MG63 (cell line): Measurements from ENCODE around the gene PCDHGC5. TPM values are rescaled to one million over a fixed set of nuclear protein-coding genes. Genes with fewer than 3 reads are reported as not detected.
A peak's percentile ranks its signal among the peaks of the same experiment; 100 is the strongest.

ENCODE experiments used
- DNase-seq: peaks from one replicate; pipeline ENCODE4 v3.0.0-alpha.2; 2020
- H3K27me3 ChIP-seq: fragments of 250-450 bp; sonication (Bioruptor Pico); 2 replicates; pipeline ENCODE4 v1.5.1; 2020; ENCODE audit warnings: mild to moderate bottlenecking, moderate library complexity
- H3K36me3 ChIP-seq: fragments of 250-450 bp; sonication (Bioruptor Pico); 2 replicates; pipeline ENCODE4 v1.5.1; 2020; ENCODE audit warnings: mild to moderate bottlenecking, moderate library complexity
- H3K4me3 ChIP-seq: fragments of 250-450 bp; sonication (Bioruptor Pico); 2 replicates; pipeline ENCODE4 v1.5.1; 2020; ENCODE audit warnings: mild to moderate bottlenecking, moderate library complexity
- H3K9me3 ChIP-seq: fragments of 250-450 bp; sonication (Bioruptor Pico); 2 replicates; pipeline ENCODE4 v1.5.1; 2020; ENCODE audit warnings: mild to moderate bottlenecking, moderate library complexity
- total RNA-seq: library from RNA; depleted of rRNA; stranded (reverse); fragments of >200 nt; shearing (Covaris generic); gene quantifications from 2 replicates; pipeline ENCODE4 v1.2.3, GENCODE V29; 2014; ENCODE audit warnings: low replicate concordance

PCDHGC5 gene
- total RNA-seq, 1 experiment from 2014 or later, result 0.46 TPM

GRCh38 chr5:141517312-141517711 lies 28.4 kb downstream of the PCDHGC5 start:
- Histone ChIP-seq H3K36me3 (peaks cover 73% of the 10 kb centered on the region), H3K9me3 (0 out of 2 replicates have a peak, but pooled peaks cover 3% of the 10 kb centered on the region), H3K4me3 (no peak overlapping the region), H3K27me3 (no peaks in the 10 kb centered on the region)
- DNase-seq, result no peak

DNA sequence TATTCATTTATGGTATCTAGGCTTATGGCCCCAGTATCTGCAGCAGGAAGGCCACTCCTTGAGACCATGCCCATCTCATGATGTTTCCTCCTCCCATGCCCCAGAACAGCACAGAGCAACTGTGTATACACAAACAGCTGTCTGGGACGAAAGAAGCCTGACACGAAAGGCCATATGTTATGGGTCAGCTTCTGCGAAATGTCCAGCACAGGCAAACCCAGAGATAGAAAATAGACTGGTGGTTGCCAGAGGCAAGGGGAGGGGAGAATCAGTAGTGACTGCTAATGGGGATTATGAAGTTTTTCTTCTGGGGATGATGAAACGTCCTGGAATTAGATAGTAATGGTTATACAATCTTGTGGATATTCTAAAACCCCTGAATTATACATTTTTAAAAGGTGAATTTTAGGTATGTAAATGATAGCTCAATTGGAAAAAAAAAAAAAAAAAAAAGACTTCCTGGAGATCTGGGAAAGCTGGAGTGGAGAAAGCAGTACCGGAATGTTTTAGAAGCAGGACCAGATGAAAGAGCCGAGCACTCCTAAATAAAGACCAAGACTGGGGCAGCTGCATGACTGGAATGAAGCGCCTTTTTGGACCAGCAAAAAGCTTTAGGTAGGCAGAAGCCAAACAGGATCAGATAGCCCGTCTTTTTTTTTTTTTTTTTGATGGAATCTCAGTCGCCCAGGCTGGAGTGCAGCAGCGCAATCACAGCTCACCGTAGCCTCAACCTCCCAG lies 29.2 kb downstream of the PCDHGC5 start:
- Histone ChIP-seq H3K9me3 (0 out of 2 replicates have a peak, but pooled peaks cover 3% of the 10 kb centered on the region), H3K4me3 (no peak overlapping the region), H3K27me3 (no peaks in the 10 kb centered on the region), H3K36me3 (peaks cover 71% of the 10 kb centered on the region)
- DNase-seq, result peak; percentile 55

DNA sequence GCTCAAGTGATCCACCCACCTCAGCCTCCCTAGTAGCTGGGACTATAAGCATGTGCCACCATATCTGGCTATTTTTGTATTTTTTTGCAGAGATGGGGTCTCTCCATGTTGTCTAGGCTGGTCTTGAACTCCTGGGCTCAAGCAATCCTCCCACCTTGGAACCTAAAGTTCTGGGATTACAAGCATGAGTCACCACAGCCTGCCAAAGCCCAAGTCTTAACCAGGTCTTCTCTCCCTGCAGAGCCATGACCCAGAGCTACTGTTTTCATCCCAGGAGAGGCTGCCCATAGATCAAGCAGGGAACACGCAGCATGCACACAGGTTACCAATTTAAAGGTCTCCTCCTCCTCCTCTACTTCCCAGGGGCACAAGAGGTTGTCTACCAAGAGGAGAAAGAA lies 29.7 kb downstream of the PCDHGC5 start:
- DNase-seq, result peak; percentile 56
- Histone ChIP-seq H3K36me3 (peaks cover 71% of the 10 kb centered on the region), H3K9me3 (0 out of 2 replicates have a peak, but pooled peaks cover 3% of the 10 kb centered on the region), H3K4me3 (no peak overlapping the region), H3K27me3 (no peaks in the 10 kb centered on the region)

- no peak overlapping the region for H3K4me3 ChIP-seq
- peak; percentile 43 for DNase-seq
- H3K36me3 ChIP-seq, result peaks cover 80% of the 10 kb centered on the region
- H3K9me3 ChIP-seq, result 0 out of 2 replicates have a peak, but pooled peaks cover 3% of the 10 kb centered on the region
- H3K27me3 ChIP-seq, result no peaks in the 10 kb centered on the region
Observed at GRCh38 chr5:141519605-141520565, 31.0 kb downstream of the PCDHGC5 start.

- H3K4me3 ChIP-seq, result no peak overlapping the region
- peaks cover 82% of the 10 kb centered on the region for H3K36me3 ChIP-seq
- 0 out of 2 replicates have a peak, but pooled peaks cover 3% of the 10 kb centered on the region for H3K9me3 ChIP-seq
- H3K27me3 ChIP-seq, result no peaks in the 10 kb centered on the region
- peak; percentile 89 for DNase-seq
Observed at GRCh38 chr5:141521244-141521781, 32.4 kb downstream of the PCDHGC5 start.

GRCh38 chr5:141522301-141522700 lies 33.4 kb downstream of the PCDHGC5 start:
- no peak for DNase-seq
- H3K9me3 ChIP-seq, result 0 out of 2 replicates have a peak, but pooled peaks cover 3% of the 10 kb centered on the region
- no peak overlapping the region for H3K4me3 ChIP-seq
- H3K27me3 ChIP-seq, result no peaks in the 10 kb centered on the region
- H3K36me3 ChIP-seq, result peaks cover 82% of the 10 kb centered on the region

GRCh38 chr5:141523991-141524390 lies 35.1 kb downstream of the PCDHGC5 start:
- Histone ChIP-seq H3K9me3 (0 out of 2 replicates have a peak, but pooled peaks cover 3% of the 10 kb centered on the region), H3K4me3 (no peak overlapping the region), H3K27me3 (no peaks in the 10 kb centered on the region), H3K36me3 (peaks cover 83% of the 10 kb centered on the region)
- no peak for DNase-seq

- Histone ChIP-seq H3K4me3 (no peak overlapping the region), H3K9me3 (0 out of 2 replicates have a peak, but pooled peaks cover 3% of the 10 kb centered on the region), H3K36me3 (peaks cover 81% of the 10 kb centered on the region), H3K27me3 (no peaks in the 10 kb centered on the region)
- DNase-seq, result peak; percentile 87
Observed at GRCh38 chr5:141524604-141525597, 36.0 kb downstream of the PCDHGC5 start.

DNA sequence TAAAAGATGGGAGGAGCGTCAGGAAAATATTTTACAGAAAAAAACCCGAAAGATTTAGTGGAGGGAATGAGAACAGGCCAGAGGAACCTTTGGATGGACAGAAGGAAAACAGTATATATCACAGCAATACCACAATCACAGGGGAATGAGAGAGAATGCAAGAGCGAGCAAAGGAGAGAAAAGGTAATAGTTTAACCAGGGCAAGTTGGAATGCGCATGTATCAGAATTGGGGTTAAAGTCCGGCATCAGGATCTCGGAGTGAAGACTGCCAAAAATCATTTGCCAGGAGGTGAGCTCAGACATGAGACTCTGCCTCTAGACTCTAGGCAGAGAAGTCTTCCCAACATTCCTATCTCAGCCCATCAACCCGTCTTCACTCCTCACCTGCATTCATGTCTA lies 36.8 kb downstream of the PCDHGC5 start:
- H3K27me3 ChIP-seq, result no peaks in the 10 kb centered on the region
- H3K4me3 ChIP-seq, result no peak overlapping the region
- peaks cover 79% of the 10 kb centered on the region for H3K36me3 ChIP-seq
- DNase-seq, result no peak
- H3K9me3 ChIP-seq, result no peaks in the 10 kb centered on the region

- no peak for DNase-seq
- Histone ChIP-seq H3K9me3 (no peaks in the 10 kb centered on the region), H3K4me3 (no peak overlapping the region), H3K27me3 (no peaks in the 10 kb centered on the region), H3K36me3 (peaks cover 83% of the 10 kb centered on the region)
Observed at GRCh38 chr5:141527426-141527825, 38.5 kb downstream of the PCDHGC5 start.

DNA sequence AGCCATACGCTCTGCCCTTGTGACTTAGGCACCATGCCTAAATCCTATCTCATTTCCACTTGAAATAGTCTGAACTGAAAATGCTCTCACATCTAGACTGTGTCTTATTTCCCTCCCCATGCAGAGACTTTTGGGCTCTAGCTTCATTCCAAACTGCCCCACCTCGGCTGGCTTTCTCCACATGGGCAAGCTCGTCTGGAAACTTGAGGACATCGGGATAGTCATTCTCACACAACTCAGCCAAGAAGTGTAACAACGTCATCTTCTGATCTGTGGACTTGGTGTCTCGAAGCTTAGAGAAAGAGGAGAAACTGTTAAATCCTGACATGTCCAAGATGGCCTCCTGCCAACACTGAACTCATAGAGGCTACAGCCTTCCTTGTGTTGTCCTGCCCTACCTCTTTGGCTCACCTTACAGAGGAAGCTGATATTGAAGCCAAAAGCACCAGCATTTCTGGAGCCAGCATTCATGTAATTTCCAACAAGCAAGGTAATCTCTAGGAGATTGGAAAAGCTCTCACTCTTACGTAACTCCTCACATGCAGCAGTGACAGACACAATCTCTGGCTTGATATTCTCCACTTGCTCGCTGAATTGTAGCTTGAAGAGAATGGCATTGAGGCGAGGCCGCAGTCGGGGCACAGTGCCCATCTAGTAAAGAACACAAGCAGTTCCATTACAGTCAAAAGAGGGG lies 39.6 kb downstream of the PCDHGC5 start:
- H3K9me3 ChIP-seq, result no peaks in the 10 kb centered on the region
- H3K27me3 ChIP-seq, result no peaks in the 10 kb centered on the region
- H3K36me3 ChIP-seq, result peaks cover 84% of the 10 kb centered on the region
- no peak overlapping the region for H3K4me3 ChIP-seq
- DNase-seq, result no peak

DNA sequence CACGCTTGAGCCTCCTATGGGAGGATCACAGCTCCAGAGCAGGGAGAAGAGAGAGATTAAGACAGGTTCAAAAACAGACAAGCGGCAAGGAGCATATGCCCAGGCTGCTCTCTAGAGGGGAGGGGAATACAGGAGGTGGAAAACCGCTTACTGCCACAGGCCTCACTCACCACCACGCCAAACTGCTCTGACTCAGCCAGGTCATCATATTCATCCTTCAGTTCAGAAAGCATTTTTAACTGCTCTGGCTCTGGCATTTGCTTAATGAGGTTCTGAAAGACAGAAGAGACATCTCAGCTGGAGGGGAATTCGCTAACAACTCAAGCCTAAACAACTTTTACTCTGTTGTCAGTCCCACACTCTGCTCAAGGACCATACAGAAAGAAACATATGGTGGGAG lies 40.1 kb downstream of the PCDHGC5 start:
- DNase-seq, result peak; percentile 70
- Histone ChIP-seq H3K27me3 (no peaks in the 10 kb centered on the region), H3K4me3 (no peak overlapping the region), H3K9me3 (no peaks in the 10 kb centered on the region), H3K36me3 (peaks cover 81% of the 10 kb centered on the region)

- H3K9me3 ChIP-seq, result no peaks in the 10 kb centered on the region
- H3K36me3 ChIP-seq, result peaks cover 82% of the 10 kb centered on the region
- no peak overlapping the region for H3K4me3 ChIP-seq
- DNase-seq, result no peak
- no peaks in the 10 kb centered on the region for H3K27me3 ChIP-seq
Observed at GRCh38 chr5:141529873-141530272, 41.0 kb downstream of the PCDHGC5 start.

DNA sequence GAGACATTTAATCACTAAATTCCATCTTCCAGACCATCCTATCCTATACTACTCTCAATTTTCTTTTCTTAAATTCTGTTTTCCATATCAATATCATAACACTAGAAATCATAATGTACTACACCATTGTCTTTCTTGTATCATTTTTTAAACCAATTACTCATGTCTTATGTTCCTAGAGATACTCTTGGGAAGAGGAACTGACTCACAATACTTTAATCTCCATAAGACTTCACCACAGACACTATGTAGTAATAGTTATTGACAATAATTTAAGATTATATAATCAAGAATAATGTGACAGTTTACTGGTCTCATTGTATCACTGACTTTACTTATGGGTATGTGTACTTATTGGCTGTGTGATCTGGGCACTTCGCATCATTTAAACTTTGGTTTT lies 43.8 kb downstream of the PCDHGC5 start:
- no peaks in the 10 kb centered on the region for H3K9me3 ChIP-seq
- peaks cover 67% of the 10 kb centered on the region for H3K36me3 ChIP-seq
- no peak overlapping the region for H3K4me3 ChIP-seq
- H3K27me3 ChIP-seq, result no peaks in the 10 kb centered on the region
- no peak for DNase-seq

DNA sequence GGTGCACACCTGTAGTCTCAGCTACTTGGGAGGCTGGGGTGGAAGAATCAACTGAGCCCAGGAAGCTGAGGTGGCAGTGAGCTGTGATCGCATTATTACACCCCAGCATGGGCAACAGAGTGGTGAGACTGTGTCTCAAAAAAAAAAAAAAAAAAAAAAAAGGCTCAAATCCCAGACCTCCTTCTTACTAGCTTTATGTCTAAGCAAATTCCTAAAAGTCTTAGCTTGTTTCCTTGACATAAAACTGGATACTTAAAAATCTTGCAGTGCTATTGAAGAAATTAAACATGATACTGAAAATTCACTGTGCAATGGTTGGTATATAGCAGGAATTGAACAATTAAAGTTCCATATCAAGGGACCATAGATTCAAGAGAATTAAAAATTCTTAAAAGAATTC lies 45.0 kb downstream of the PCDHGC5 start:
- peaks cover 60% of the 10 kb centered on the region for H3K36me3 ChIP-seq
- no peak for DNase-seq
- H3K9me3 ChIP-seq, result no peaks in the 10 kb centered on the region
- no peaks in the 10 kb centered on the region for H3K27me3 ChIP-seq
- no peak overlapping the region for H3K4me3 ChIP-seq
